ENCODE measurements around the gene RAB28.

RAB28 gene

DNA sequence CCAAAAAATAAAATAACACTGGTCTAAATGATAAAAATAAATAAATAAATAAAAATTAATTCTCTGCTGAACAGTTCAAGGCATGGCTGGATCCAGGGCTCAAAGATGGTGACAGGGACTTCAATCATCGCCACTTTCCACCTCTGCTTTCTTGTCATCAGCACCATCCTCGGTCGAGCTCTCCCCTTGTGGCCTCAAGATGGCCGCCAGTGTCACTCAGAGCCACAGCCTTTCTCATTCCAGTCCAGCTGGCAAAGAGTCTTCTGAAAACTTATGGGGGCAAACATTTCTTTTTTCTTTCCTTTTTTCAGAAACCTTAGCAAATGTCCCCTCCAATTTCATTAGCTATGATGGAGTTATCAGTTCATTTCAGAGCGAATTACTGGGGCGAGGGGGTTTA is 119.5 kb downstream of the RAB28 start:
- TF ChIP-seq, protein P1, sequence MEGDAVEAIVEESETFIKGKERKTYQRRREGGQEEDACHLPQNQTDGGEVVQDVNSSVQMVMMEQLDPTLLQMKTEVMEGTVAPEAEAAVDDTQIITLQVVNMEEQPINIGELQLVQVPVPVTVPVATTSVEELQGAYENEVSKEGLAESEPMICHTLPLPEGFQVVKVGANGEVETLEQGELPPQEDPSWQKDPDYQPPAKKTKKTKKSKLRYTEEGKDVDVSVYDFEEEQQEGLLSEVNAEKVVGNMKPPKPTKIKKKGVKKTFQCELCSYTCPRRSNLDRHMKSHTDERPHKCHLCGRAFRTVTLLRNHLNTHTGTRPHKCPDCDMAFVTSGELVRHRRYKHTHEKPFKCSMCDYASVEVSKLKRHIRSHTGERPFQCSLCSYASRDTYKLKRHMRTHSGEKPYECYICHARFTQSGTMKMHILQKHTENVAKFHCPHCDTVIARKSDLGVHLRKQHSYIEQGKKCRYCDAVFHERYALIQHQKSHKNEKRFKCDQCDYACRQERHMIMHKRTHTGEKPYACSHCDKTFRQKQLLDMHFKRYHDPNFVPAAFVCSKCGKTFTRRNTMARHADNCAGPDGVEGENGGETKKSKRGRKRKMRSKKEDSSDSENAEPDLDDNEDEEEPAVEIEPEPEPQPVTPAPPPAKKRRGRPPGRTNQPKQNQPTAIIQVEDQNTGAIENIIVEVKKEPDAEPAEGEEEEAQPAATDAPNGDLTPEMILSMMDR (IDR thresholded peaks at IDR 0.05; ENCODE audit: low read length, missing control alignments), result no peak
- H3K4me3 ChIP-seq (replicated peaks; ENCODE audit: low read depth, low read length), result no peak overlapping the region
- no peak for DNase-seq (ENCODE audit: low read depth)

DNA sequence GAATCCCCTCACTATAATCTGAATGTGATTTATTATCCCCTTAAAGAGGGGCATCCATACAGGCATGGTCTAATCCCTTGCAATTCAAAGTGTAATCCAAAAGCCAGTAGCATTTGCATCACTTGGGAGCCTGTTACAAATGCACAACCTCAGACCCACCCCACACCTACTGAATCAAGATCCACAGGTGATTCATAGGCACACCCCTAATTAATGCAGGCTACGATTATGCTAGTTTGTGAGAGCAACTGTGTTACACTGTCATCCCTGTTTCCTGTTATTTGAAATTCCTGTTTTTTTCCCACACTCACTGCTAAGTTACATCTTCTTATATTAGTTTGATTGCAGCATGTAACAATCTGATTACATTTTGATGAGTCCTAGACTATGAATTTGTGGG is 120.0 kb downstream of the RAB28 start:
- H3K4me3 ChIP-seq (replicated peaks; ENCODE audit: low read depth, low read length), result no peak overlapping the region
- TF ChIP-seq, protein P1 (IDR thresholded peaks at IDR 0.05; ENCODE audit: low read length, missing control alignments), result no peak
- DNase-seq (ENCODE audit: low read depth), result no peak

DNA sequence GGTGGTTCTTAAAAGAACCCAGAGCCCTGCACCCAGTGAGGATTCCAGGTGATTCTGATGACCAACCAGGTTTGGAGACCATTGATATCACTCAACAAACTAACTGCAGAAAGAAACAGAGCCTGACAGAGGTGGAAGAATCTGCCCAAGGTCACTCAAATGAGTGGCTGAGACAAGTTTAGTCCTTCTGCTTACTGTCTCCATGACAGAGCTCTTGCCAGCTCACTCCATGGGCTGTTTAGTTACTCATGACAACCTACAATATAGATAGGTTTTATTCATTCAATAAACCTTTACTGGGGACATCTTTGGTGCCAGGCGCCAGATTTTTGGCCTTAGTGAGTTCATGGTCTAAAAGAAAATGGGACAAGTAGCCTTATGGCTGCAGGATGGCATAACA is 124.3 kb downstream of the RAB28 start:
- DNase-seq (ENCODE audit: low read depth), result no peak
- H3K4me3 ChIP-seq (replicated peaks; ENCODE audit: low read depth, low read length), result no peak overlapping the region
- TF ChIP-seq, protein P1 (IDR thresholded peaks at IDR 0.05; ENCODE audit: low read length, missing control alignments), result no peak

DNA sequence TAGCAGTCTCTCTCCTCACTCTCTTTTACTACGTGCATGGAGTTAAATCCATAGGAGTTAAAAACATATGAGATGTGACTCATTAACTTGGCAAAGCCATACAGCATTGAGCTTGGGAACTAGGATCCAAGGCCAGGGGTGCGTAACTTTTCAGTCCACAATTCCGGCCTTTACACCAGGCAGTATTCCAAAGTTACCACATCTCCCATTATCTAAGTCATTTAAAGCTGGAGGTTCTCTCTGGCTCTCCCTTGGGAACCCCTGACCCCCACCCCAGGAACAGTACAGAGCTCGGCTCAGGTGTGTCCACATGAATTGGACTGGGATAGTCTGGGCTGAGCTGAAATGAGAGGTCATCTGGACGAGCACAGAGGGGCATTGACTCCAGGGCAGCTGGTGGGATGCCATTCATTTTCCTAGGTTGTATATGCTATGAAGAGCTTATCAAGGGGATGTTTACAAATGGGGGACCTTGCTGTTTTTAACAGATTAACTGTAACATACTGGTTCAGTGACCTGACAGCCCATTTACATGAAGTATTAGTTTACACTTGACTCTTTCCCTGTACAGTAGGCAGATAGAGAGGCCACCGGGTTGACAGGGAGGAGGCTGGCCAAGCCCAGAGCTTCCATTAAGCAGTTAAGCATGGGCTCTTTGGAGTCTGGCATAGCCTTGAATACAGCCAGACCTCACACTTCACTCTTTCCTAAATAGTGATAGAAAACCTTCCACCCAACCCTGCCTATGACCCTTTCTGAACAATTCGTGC is 128.8 kb downstream of the RAB28 start:
- DNase-seq (ENCODE audit: low read depth), result peak; percentile 83
- H3K4me3 ChIP-seq (replicated peaks; ENCODE audit: low read depth, low read length), result no peak overlapping the region
- TF ChIP-seq, protein P1 (IDR thresholded peaks at IDR 0.05; ENCODE audit: low read length, missing control alignments), result no peak

DNA sequence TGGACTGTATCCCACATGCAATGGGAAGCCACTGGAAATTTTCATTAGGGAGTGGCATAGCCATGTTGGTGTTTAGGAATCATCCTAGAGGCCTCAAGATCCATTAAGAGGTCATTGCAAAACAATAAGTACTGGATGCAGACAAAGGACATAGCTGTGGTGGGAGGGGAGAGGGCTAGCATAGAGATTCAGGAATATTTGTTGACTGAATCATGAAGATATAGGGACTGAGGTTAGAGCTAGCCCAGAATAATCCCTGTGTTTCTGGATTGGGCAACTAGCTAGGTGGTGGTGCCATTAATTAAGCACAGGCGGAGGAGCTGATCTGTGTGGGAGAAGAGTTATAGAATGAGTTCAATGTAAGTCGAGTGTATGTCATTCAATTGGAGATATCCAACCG is 135.0 kb downstream of the RAB28 start:
- TF ChIP-seq, protein P1 (IDR thresholded peaks at IDR 0.05; ENCODE audit: low read length, missing control alignments), result no peak
- DNase-seq (ENCODE audit: low read depth), result peak; percentile 70

DNA sequence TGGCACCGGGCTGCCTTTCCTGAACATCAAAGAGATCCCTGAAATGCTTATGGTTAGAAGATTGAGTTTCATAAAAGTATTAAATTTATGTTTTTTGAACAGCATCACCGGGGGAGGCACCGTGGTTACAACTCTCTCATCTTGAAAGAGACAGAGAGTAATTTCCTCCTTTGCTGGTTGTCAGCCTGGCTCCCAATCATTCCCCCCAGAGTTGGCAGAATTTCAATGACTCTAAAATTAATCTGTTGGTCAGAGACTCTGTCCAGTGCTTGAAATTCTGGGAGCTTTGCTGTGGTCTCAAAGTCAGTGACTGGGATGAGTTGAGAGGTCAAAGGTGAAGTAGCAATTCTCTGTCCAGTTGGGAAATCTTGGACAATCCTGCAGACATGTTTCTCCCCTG is 135.9 kb downstream of the RAB28 start:
- H3K4me3 ChIP-seq (replicated peaks; ENCODE audit: low read depth, low read length), result no peak overlapping the region
- TF ChIP-seq, protein P1 (IDR thresholded peaks at IDR 0.05; ENCODE audit: low read length, missing control alignments), result no peak
- DNase-seq (ENCODE audit: low read depth), result no peak

More for the DNA sequence above, 135.0 kb downstream of the RAB28 start:
- H3K4me3 ChIP-seq (replicated peaks; ENCODE audit: low read depth, low read length), result no peak overlapping the region
